DND-41 (cell line): Measurements from ENCODE around the gene CFAP45.
"Not testable (repeated sequence)": the region's sequence is repeated elsewhere in the genome, so short reads cannot be mapped to it uniquely, and the experiment has no call there.

Experiments
- EZH2 ChIP-seq: IDR thresholded peaks from 3 replicates; pipeline ENCODE4 v1.6.1; 2012; ENCODE audit warnings: borderline replicate concordance, low read depth, mild to moderate bottlenecking, moderate library complexity, low read length, inconsistent platforms; ENCODE audit not compliant: severe bottlenecking
- TF ChIP-seq, protein P1 (sequence below): IDR thresholded peaks from 2 replicates; pipeline ENCODE4 v1.5.1; 2012; ENCODE audit warnings: borderline replicate concordance, low read length, moderate library complexity, mild to moderate bottlenecking; ENCODE audit not compliant: poor library complexity, severe bottlenecking; ENCODE audit errors: extremely low read depth

DNA sequence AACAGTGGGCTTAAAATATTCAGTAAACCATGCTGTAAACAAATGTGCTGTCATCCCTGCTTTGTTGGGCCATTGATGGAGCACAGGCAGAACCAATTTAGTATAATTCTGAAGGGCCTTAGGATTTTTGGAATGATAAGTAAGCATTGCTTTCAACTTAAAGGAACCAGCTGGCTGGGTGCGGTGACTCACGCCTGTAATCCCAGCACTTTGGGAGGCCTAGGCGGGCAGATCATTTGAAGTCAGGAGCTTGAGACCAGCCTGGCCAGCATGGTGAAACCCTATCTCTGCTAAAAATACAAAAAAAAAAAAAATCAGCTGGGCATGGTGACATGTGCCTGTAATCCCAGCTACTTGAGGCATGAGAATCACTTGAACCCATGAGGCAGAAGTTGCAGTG is 4.1 kb upstream of the CFAP45 start:
- TF ChIP-seq, protein P1, sequence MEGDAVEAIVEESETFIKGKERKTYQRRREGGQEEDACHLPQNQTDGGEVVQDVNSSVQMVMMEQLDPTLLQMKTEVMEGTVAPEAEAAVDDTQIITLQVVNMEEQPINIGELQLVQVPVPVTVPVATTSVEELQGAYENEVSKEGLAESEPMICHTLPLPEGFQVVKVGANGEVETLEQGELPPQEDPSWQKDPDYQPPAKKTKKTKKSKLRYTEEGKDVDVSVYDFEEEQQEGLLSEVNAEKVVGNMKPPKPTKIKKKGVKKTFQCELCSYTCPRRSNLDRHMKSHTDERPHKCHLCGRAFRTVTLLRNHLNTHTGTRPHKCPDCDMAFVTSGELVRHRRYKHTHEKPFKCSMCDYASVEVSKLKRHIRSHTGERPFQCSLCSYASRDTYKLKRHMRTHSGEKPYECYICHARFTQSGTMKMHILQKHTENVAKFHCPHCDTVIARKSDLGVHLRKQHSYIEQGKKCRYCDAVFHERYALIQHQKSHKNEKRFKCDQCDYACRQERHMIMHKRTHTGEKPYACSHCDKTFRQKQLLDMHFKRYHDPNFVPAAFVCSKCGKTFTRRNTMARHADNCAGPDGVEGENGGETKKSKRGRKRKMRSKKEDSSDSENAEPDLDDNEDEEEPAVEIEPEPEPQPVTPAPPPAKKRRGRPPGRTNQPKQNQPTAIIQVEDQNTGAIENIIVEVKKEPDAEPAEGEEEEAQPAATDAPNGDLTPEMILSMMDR: not testable (repeated sequence)
- not testable (repeated sequence) for TF ChIP-seq EZH2
